Stimulated activated CD8-positive, alpha-beta memory T cell treated with anti-CD3 and anti-CD28 coated beads, Interleukin-4, amount 100 ng/mL, for 48 hours (primary cell): ENCODE data around the gene GMEB2.

Experiments
- DNase-seq: peaks from one replicate; pipeline ENCODE4 v3.0.0-alpha.2; 2020

GMEB2 gene

GRCh38 chr20:63555661-63556381 lies 71.1 kb downstream of the GMEB2 start:
- no peak for DNase-seq

GRCh38 chr20:63554361-63555278 lies 72.3 kb downstream of the GMEB2 start:
- DNase-seq: no peak

GRCh38 chr20:63553933-63554290 lies 73.0 kb downstream of the GMEB2 start, which contains the start of gene FNDC11:
Gene FNDC11, plus strand, starts transcription at chr20:63554159. Its CDS starts 1,505 bp downstream, at chr20:63555664.
- DNase-seq: peak; percentile 65

GRCh38 chr20:63553251-63553932 lies 73.5 kb downstream of the GMEB2 start:
- DNase-seq: peak; percentile 95

- peak; percentile 50 for DNase-seq
Measured at GRCh38 chr20:63552481-63553249, 74.2 kb downstream of the GMEB2 start.

GRCh38 chr20:63551068-63551467 lies 75.8 kb downstream of the GMEB2 start:
- no peak for DNase-seq

GRCh38 chr20:63549679-63550282 lies 77.1 kb downstream of the GMEB2 start:
- no peak for DNase-seq

- no peak for DNase-seq
Measured at GRCh38 chr20:63549019-63549418, 77.9 kb downstream of the GMEB2 start.

- no peak for DNase-seq
Measured at GRCh38 chr20:63548542-63548941, 78.4 kb downstream of the GMEB2 start.

- no peak for DNase-seq
Measured at GRCh38 chr20:63547725-63548480, 79.0 kb downstream of the GMEB2 start, which contains the start of gene SRMS. Gene SRMS, minus strand, starts transcription at chr20:63547749. Its CDS starts 286 bp downstream, at chr20:63547463.

GRCh38 chr20:63546956-63547724 lies 79.8 kb downstream of the GMEB2 start:
- DNase-seq: no peak

GRCh38 chr20:63546256-63546955 lies 80.5 kb downstream of the GMEB2 start:
- DNase-seq: no peak

- DNase-seq: no peak
Measured at GRCh38 chr20:63545814-63546213, 81.1 kb downstream of the GMEB2 start.

- DNase-seq: no peak
Measured at GRCh38 chr20:63544958-63545516, 81.9 kb downstream of the GMEB2 start.

GRCh38 chr20:63544241-63544957 lies 82.5 kb downstream of the GMEB2 start:
- DNase-seq: no peak

GRCh38 chr20:63543733-63544132 lies 83.2 kb downstream of the GMEB2 start:
- no peak for DNase-seq

GRCh38 chr20:63543131-63543530 lies 83.8 kb downstream of the GMEB2 start:
- no peak for DNase-seq

GRCh38 chr20:63542696-63543095 lies 84.2 kb downstream of the GMEB2 start:
- DNase-seq: no peak
